ENCODE results near the gene CDC25B. TPM values are rescaled to one million over a fixed set of nuclear protein-coding genes. Genes with fewer than 3 reads are reported as not detected.

CDC25B gene
- total and polyA plus RNA-seq, 2 of the 13 experiments (the other 11 are each of a cell fraction or from before 2014, with no cell fraction given): 14.5 to 19.4 TPM

- TF ChIP-seq FOXO4 (CRISPR knock-in tag; conservative IDR thresholded peaks at IDR 0.05) (no peak), ZNF772 (CRISPR knock-in tag; IDR thresholded peaks at IDR 0.05) (no peak; the same call in 1 of the 2 replicates), NFIC (IDR thresholded peaks at IDR 0.05; ENCODE audit: low read length) (no peak), ZSCAN29 (CRISPR knock-in tag; conservative IDR thresholded peaks at IDR 0.05) (no peak), ZNF383 (CRISPR knock-in tag; IDR thresholded peaks at IDR 0.05; ENCODE audit: borderline replicate concordance) (no peak), ZBTB8A (CRISPR knock-in tag; IDR thresholded peaks at IDR 0.05; ENCODE audit: borderline replicate concordance, low read depth) (no peak), MXD1 (CRISPR knock-in tag; IDR thresholded peaks at IDR 0.05) (peak; percentile 76; the same call in 1 of the 2 replicates), HDAC1 (CRISPR knock-in tag; IDR thresholded peaks at IDR 0.05) (peak; percentile 63; the same call in 1 of the 2 replicates), ZC3H13 (CRISPR knock-in tag; IDR thresholded peaks at IDR 0.05) (peak; percentile 76), MBNL3 (CRISPR knock-in tag; conservative IDR thresholded peaks at IDR 0.05) (no peak), PPARG (CRISPR knock-in tag; conservative IDR thresholded peaks at IDR 0.05) (peak; percentile 53; the same call in 1 of the 2 replicates), MYC (CRISPR knock-in tag; IDR thresholded peaks at IDR 0.05; ENCODE audit: borderline replicate concordance) (peak; percentile 45; the same call in 1 of the 2 replicates), ZFX (CRISPR knock-in tag; IDR thresholded peaks at IDR 0.05; ENCODE audit: low read depth) (peak; percentile 80), NFKBIZ (CRISPR knock-in tag; IDR thresholded peaks at IDR 0.05) (no peak), ZNF615 (CRISPR knock-in tag; IDR thresholded peaks at IDR 0.05; ENCODE audit: borderline replicate concordance) (no peak), NR2C2 (CRISPR knock-in tag; IDR thresholded peaks at IDR 0.05; ENCODE audit: borderline replicate concordance) (0 out of 2 replicates have a peak, but pooled peaks have one; percentile 16), HOXD1 (CRISPR knock-in tag; IDR thresholded peaks at IDR 0.05) (no peak), ZNF891 (CRISPR knock-in tag; IDR thresholded peaks at IDR 0.05) (no peak), MTA1 (CRISPR knock-in tag; IDR thresholded peaks at IDR 0.05; ENCODE audit: borderline replicate concordance) (peak; percentile 87), TCF7 (IDR thresholded peaks at IDR 0.05; ENCODE audit: low read depth) (no peak), GABPA (IDR thresholded peaks at IDR 0.05; ENCODE audit: low read depth, low read length) (no peak), GABPA (CRISPR knock-in tag; IDR thresholded peaks at IDR 0.05; ENCODE audit: low read depth) (no peak), ASH2L (IDR thresholded peaks at IDR 0.05; ENCODE audit: insufficient read length, low read depth, low read length) (no peak), ZNF180 (CRISPR knock-in tag; IDR thresholded peaks at IDR 0.05; ENCODE audit: borderline replicate concordance, low read depth) (no peak), ZNF572 (CRISPR knock-in tag; IDR thresholded peaks at IDR 0.05) (0 out of 2 replicates have a peak, but pooled peaks have one; percentile 83), GTF3A (CRISPR knock-in tag; conservative IDR thresholded peaks at IDR 0.05) (no peak), PHB2 (IDR thresholded peaks at IDR 0.05; ENCODE audit: partially characterized antibody) (no peak), BRCA1 (CRISPR knock-in tag; IDR thresholded peaks at IDR 0.05) (no peak), GTF2F1 (IDR thresholded peaks at IDR 0.05; ENCODE audit: low read length) (no peak), GATAD1 (CRISPR knock-in tag; IDR thresholded peaks at IDR 0.05) (0 out of 2 replicates have a peak, but pooled peaks have one; percentile 28), SNAPC2 (CRISPR knock-in tag; IDR thresholded peaks at IDR 0.05) (no peak), KMT2A (CRISPR knock-in tag; IDR thresholded peaks at IDR 0.05) (0 out of 2 replicates have a peak, but pooled peaks have one; percentile 24)
Observed at GRCh38 chr20:3785240-3786125, 10.6 kb upstream of the CDC25B start (continued).

All from HepG2 (cell line).